Neural progenitor cell (in vitro differentiated cells): ENCODE data around the gene CAMK1D. TPM values are rescaled to one million over a fixed set of nuclear protein-coding genes. Genes with fewer than 3 reads are reported as not detected.

Source experiments
- DNase-seq: peaks from one replicate; pipeline ENCODE4 v3.0.0-alpha.2; 2016; ENCODE audit warnings: low spot score
- H2AFZ ChIP-seq: fragments of 200-600 bp; sonication (generic); replicated peaks from 2 replicates; pipeline ENCODE4 v1.6.1; 2016; ENCODE audit warnings: antibody characterized with exemption
- H3F3A ChIP-seq: fragments of 200-600 bp; sonication (generic); 2 replicates; pipeline ENCODE4 v1.6.1; 2016; ENCODE audit warnings: antibody characterized with exemption, low read depth
- H3K27ac ChIP-seq: fragments of 200-600 bp; sonication (generic); 2 replicates; pipeline ENCODE4 v1.5.1; 2016; ENCODE audit warnings: mild to moderate bottlenecking
- H3K27me3 ChIP-seq: fragments of 200-600 bp; sonication (generic); 2 replicates; pipeline ENCODE4 v1.6.1; 2016; ENCODE audit warnings: mild to moderate bottlenecking, moderate library complexity
- H3K36me3 ChIP-seq: fragments of 200-600 bp; sonication (generic); 2 replicates; pipeline ENCODE4 v1.5.1; 2016
- H3K4me1 ChIP-seq: fragments of 200-600 bp; sonication (generic); 2 replicates; pipeline ENCODE4 v1.6.1; 2016; ENCODE audit warnings: mixed run types
- H3K4me2 ChIP-seq: fragments of 200-600 bp; sonication (generic); 2 replicates; pipeline ENCODE4 v1.6.1; 2016
- H3K4me3 ChIP-seq: fragments of 200-600 bp; sonication (generic); 2 replicates; pipeline ENCODE4 v1.5.1; 2016
- H3K79me2 ChIP-seq: fragments of 200-600 bp; sonication (generic); 2 replicates; pipeline ENCODE4 v1.6.1; 2016; ENCODE audit warnings: low read depth
- H3K9ac ChIP-seq: fragments of 200-600 bp; sonication (generic); 2 replicates; pipeline ENCODE4 v1.6.1; 2016
- H3K9me3 ChIP-seq: fragments of 200-600 bp; sonication (generic); 2 replicates; pipeline ENCODE4 v1.5.1; 2016; ENCODE audit warnings: low read depth
- H4K20me1 ChIP-seq: fragments of 200-600 bp; sonication (generic); 2 replicates; pipeline ENCODE4 v1.6.1; 2016; ENCODE audit warnings: low read depth
- H3K27ac Mint-ChIP-seq: 3 replicates; pipeline ENCODE4 v1.8.0; 2021; ENCODE audit warnings: mixed read lengths
- H3K27me3 Mint-ChIP-seq: 2 replicates; pipeline ENCODE4 v1.8.0; 2022; ENCODE audit warnings: low read depth, mild to moderate bottlenecking, inconsistent platforms, moderate library complexity, mixed read lengths; ENCODE audit not compliant: insufficient read depth
- H3K36me3 Mint-ChIP-seq: 3 replicates; pipeline ENCODE4 v1.8.0; 2021; ENCODE audit warnings: mixed read lengths
- H3K4me1 Mint-ChIP-seq: 3 replicates; pipeline ENCODE4 v1.8.0; 2021; ENCODE audit warnings: mixed read lengths
- H3K4me3 Mint-ChIP-seq: 3 replicates; pipeline ENCODE4 v1.8.0; 2021; ENCODE audit warnings: mild to moderate bottlenecking, moderate library complexity, mixed read lengths
- H3K9me3 Mint-ChIP-seq: 3 replicates; pipeline ENCODE4 v1.8.0; 2020; ENCODE audit warnings: mixed read lengths
- CTCF ChIP-seq: fragments of 200-600 bp; sonication (generic); IDR thresholded peaks from 2 replicates; pipeline ENCODE4 v1.5.1; 2017; ENCODE audit warnings: antibody characterized with exemption, mild to moderate bottlenecking
- EZH2 ChIP-seq: fragments of 200-600 bp; sonication (generic); IDR thresholded peaks from 2 replicates; pipeline ENCODE4 v1.6.1; 2017; ENCODE audit warnings: antibody characterized with exemption, mild to moderate bottlenecking, moderate library complexity
- EZH2phosphoT487 ChIP-seq: fragments of 200-600 bp; sonication (generic); IDR thresholded peaks from 2 replicates; pipeline ENCODE4 v1.6.1; 2017; ENCODE audit warnings: antibody characterized with exemption
- total RNA-seq: library from RNA; depleted of rRNA; stranded (reverse); fragments of >200 nt; gene quantifications from 2 replicates; pipeline ENCODE4 v1.2.3, GENCODE V29; 2015; ENCODE audit warnings: low replicate concordance

CAMK1D gene
- total RNA-seq, 1 donor from 2014 or later = 7.6 TPM

GRCh38 chr10:12589791-12590190 is 240.4 kb downstream of the CAMK1D start:
- Mint-ChIP-seq H3K27me3 (peaks cover 2% of the 10 kb centered on the region), H3K4me1 (peaks cover 10% of the 10 kb centered on the region), H3K36me3 (no peaks in the 10 kb centered on the region), H3K4me3 (no peak overlapping the region), H3K9me3 (peaks cover 4% of the 10 kb centered on the region), H3K27ac (no peak overlapping the region)
- no peak for DNase-seq
- H3K4me1 ChIP-seq = peaks cover 7% of the 10 kb centered on the region
- no peaks in the 10 kb centered on the region for H3K36me3 ChIP-seq
- H4K20me1 ChIP-seq = no peaks in the 10 kb centered on the region
- no peak overlapping the region for H3K27ac ChIP-seq
- no peak overlapping the region for H2AFZ ChIP-seq
- no peaks in the 10 kb centered on the region for H3K79me2 ChIP-seq
- no peak overlapping the region for H3K9ac ChIP-seq
- TF ChIP-seq CTCF (no peak), EZH2phosphoT487 (no peak), EZH2 (no peak)
- no peaks in the 10 kb centered on the region for H3K27me3 ChIP-seq
- no peaks in the 10 kb centered on the region for H3F3A ChIP-seq
- H3K4me3 ChIP-seq = no peak overlapping the region
- no peak overlapping the region for H3K4me2 ChIP-seq
- H3K9me3 ChIP-seq = no peaks in the 10 kb centered on the region

GRCh38 chr10:12590675-12591659 is 241.6 kb downstream of the CAMK1D start:
- Histone ChIP-seq H3K27me3 (no peaks in the 10 kb centered on the region), H3K4me3 (no peak overlapping the region), H3K4me1 (peaks cover 7% of the 10 kb centered on the region), H3K4me2 (no peak overlapping the region), H3K27ac (no peak overlapping the region), H3K79me2 (no peaks in the 10 kb centered on the region), H3K36me3 (no peaks in the 10 kb centered on the region), H3K9ac (no peak overlapping the region), H3K9me3 (no peaks in the 10 kb centered on the region), H4K20me1 (no peaks in the 10 kb centered on the region), H2AFZ (no peak overlapping the region), H3F3A (no peaks in the 10 kb centered on the region)
- Mint-ChIP-seq H3K4me3 (no peak overlapping the region), H3K27ac (peak overlapping the region; percentile 12), H3K4me1 (peaks cover 10% of the 10 kb centered on the region), H3K9me3 (peaks cover 2% of the 10 kb centered on the region), H3K27me3 (peaks cover 5% of the 10 kb centered on the region), H3K36me3 (no peaks in the 10 kb centered on the region)
- TF ChIP-seq EZH2phosphoT487 (no peak), CTCF (no peak), EZH2 (no peak)
- DNase-seq = no peak

- TF ChIP-seq EZH2phosphoT487 (no peak), EZH2 (no peak), CTCF (no peak)
- Mint-ChIP-seq H3K36me3 (no peaks in the 10 kb centered on the region), H3K27me3 (peaks cover 3% of the 10 kb centered on the region), H3K4me1 (peaks cover 15% of the 10 kb centered on the region), H3K9me3 (no peaks in the 10 kb centered on the region), H3K27ac (no peak overlapping the region), H3K4me3 (no peak overlapping the region)
- H3K9me3 ChIP-seq = no peaks in the 10 kb centered on the region
- H4K20me1 ChIP-seq = no peaks in the 10 kb centered on the region
- no peak overlapping the region for H3K4me3 ChIP-seq
- H2AFZ ChIP-seq = no peak overlapping the region
- H3K79me2 ChIP-seq = no peaks in the 10 kb centered on the region
- no peaks in the 10 kb centered on the region for H3K27me3 ChIP-seq
- H3K36me3 ChIP-seq = no peaks in the 10 kb centered on the region
- no peak overlapping the region for H3K4me2 ChIP-seq
- H3K27ac ChIP-seq = no peak overlapping the region
- no peak for DNase-seq
- H3F3A ChIP-seq = no peaks in the 10 kb centered on the region
- no peak overlapping the region for H3K9ac ChIP-seq
- H3K4me1 ChIP-seq = peaks cover 7% of the 10 kb centered on the region
Observed at GRCh38 chr10:12592967-12593366, 243.6 kb downstream of the CAMK1D start.
